Measurements from ENCODE around the gene PLPP1. TPM values are rescaled to one million over a fixed set of nuclear protein-coding genes. Genes with fewer than 3 reads are reported as not detected.

The PLPP1 gene
- total and polyA plus RNA-seq, 2 experiments from 2014 or later: 39.1 to 97.1 TPM

DNA sequence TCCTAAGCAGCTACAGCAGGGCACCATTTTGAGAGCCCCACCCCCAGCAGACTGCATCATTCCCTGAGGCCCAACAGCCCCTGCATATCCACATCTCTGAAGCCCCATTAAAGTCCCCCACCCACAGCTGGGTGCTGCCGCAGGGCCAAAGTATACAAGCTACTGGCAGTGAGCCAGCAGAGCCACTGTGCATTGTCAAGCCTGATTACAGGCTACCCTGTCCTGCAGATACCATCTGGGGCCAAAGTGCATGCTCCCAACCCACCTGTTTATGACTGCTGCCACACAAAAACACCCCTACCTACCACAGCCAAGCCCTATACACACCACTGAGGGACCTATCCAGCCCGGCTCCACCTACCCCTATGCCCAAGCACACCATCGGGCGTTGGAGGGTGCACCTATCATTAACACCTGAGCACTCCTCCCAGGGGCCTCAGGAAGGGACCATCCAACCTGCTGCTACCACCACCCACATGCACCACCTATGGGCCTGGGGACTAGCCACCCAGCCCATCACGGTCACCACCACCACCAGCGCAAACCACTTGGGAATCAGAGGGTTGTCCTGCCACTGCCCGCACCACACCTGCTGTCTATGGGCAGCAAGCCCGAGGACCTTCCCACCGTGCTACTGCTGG, 105.0 kb downstream of the PLPP1 start:
- Histone ChIP-seq H3K4me2 (no peak overlapping the region), H3K4me1 (ENCODE audit: insufficient read depth) (no peaks in the 10 kb centered on the region), H4K20me1 (replicated peaks; ENCODE audit: insufficient read depth) (no peaks in the 10 kb centered on the region; the same call in 1 of the 2 replicates), H3F3A (replicated peaks; ENCODE audit: low read depth) (no peaks in the 10 kb centered on the region; the same call in 1 of the 2 replicates), H2AFZ (no peak overlapping the region), H3K27me3 (ENCODE audit: insufficient read depth) (no peaks in the 10 kb centered on the region), H3K4me3 (no peak overlapping the region), H3K9me2 (ENCODE audit: insufficient read depth) (no peaks in the 10 kb centered on the region), H3K79me2 (replicated peaks; ENCODE audit: insufficient read depth) (peaks cover 31% of the 10 kb centered on the region), H3K36me3 (ENCODE audit: insufficient read depth) (peaks cover 6% of the 10 kb centered on the region; the same call in 1 of the 2 replicates), H3K27ac (ENCODE audit: low read depth) (no peak overlapping the region)
- H3K4me1 Mint-ChIP-seq: peaks cover 4% of the 10 kb centered on the region; the same call in 1 of the 3 replicates
- TF ChIP-seq POLR2AphosphoS5 (IDR thresholded peaks at IDR 0.05; ENCODE audit: low read depth) (0 out of 2 replicates have a peak, but pooled peaks have one; percentile 7), EZH2 (IDR thresholded peaks at IDR 0.05; ENCODE audit: low read depth, unreplicated experiment) (no peak)
- peaks cover 31% of the 10 kb centered on the region for H3K27me3 Mint-ChIP-seq (ENCODE audit: insufficient read depth, low read depth, poor library complexity)
- no peak overlapping the region for H3K27ac Mint-ChIP-seq
- DNase-seq (ENCODE audit: low spot score) (no peak), ATAC-seq (peak; percentile 21)
- H3K4me3 Mint-ChIP-seq: no peak overlapping the region
- H3K9me3 Mint-ChIP-seq: peaks cover 65% of the 10 kb centered on the region
- H3K36me3 Mint-ChIP-seq (ENCODE audit: low read depth): peaks cover 100% of the 10 kb centered on the region

GRCh38 chr5:55429221-55429612, 105.5 kb downstream of the PLPP1 start:
- H3K27ac ChIP-seq (ENCODE audit: low read depth): no peak overlapping the region
- H3K4me2 ChIP-seq: no peak overlapping the region
- no peak for DNase-seq (ENCODE audit: low spot score)
- Mint-ChIP-seq H3K36me3 (ENCODE audit: low read depth) (peaks cover 98% of the 10 kb centered on the region), H3K27ac (no peak overlapping the region), H3K27me3 (ENCODE audit: insufficient read depth, low read depth, poor library complexity) (peaks cover 32% of the 10 kb centered on the region), H3K4me1 (peaks cover 4% of the 10 kb centered on the region; the same call in 1 of the 3 replicates), H3K9me3 (peaks cover 60% of the 10 kb centered on the region), H3K4me3 (no peak overlapping the region)
- H3K4me1 ChIP-seq (ENCODE audit: insufficient read depth): no peaks in the 10 kb centered on the region
- no peak overlapping the region for H2AFZ ChIP-seq
- H4K20me1 ChIP-seq (replicated peaks; ENCODE audit: insufficient read depth): no peaks in the 10 kb centered on the region; the same call in 1 of the 2 replicates
- H3F3A ChIP-seq (replicated peaks; ENCODE audit: low read depth): peaks cover 3% of the 10 kb centered on the region; the same call in 1 of the 2 replicates
- no peaks in the 10 kb centered on the region for H3K27me3 ChIP-seq (ENCODE audit: insufficient read depth)
- ATAC-seq: peak; percentile 30; the same call in 2 of the 3 replicates
- H3K4me3 ChIP-seq: no peak overlapping the region
- H3K36me3 ChIP-seq (ENCODE audit: insufficient read depth): peaks cover 11% of the 10 kb centered on the region; the same call in 1 of the 2 replicates
- no peaks in the 10 kb centered on the region for H3K9me2 ChIP-seq (ENCODE audit: insufficient read depth)
- H3K79me2 ChIP-seq (replicated peaks; ENCODE audit: insufficient read depth): peaks cover 29% of the 10 kb centered on the region
- TF ChIP-seq JUNB (IDR thresholded peaks at IDR 0.05; ENCODE audit: unreplicated experiment) (no peak), POLR2AphosphoS5 (IDR thresholded peaks at IDR 0.05; ENCODE audit: low read depth) (no peak), STAT1 (IDR thresholded peaks at IDR 0.05; ENCODE audit: unreplicated experiment) (no peak), ZNF114 (CRISPR knock-in tag; IDR thresholded peaks at IDR 0.05) (no peak), ZNF331 (CRISPR knock-in tag; IDR thresholded peaks at IDR 0.05; ENCODE audit: low read depth) (no peak), EZH2 (IDR thresholded peaks at IDR 0.05; ENCODE audit: low read depth, unreplicated experiment) (no peak), EZH2phosphoT487 (IDR thresholded peaks at IDR 0.05; ENCODE audit: unreplicated experiment) (no peak), CREB1 (CRISPR knock-in tag; IDR thresholded peaks at IDR 0.05; ENCODE audit: low read depth) (no peak)
- TF ChIP-seq, protein P1, sequence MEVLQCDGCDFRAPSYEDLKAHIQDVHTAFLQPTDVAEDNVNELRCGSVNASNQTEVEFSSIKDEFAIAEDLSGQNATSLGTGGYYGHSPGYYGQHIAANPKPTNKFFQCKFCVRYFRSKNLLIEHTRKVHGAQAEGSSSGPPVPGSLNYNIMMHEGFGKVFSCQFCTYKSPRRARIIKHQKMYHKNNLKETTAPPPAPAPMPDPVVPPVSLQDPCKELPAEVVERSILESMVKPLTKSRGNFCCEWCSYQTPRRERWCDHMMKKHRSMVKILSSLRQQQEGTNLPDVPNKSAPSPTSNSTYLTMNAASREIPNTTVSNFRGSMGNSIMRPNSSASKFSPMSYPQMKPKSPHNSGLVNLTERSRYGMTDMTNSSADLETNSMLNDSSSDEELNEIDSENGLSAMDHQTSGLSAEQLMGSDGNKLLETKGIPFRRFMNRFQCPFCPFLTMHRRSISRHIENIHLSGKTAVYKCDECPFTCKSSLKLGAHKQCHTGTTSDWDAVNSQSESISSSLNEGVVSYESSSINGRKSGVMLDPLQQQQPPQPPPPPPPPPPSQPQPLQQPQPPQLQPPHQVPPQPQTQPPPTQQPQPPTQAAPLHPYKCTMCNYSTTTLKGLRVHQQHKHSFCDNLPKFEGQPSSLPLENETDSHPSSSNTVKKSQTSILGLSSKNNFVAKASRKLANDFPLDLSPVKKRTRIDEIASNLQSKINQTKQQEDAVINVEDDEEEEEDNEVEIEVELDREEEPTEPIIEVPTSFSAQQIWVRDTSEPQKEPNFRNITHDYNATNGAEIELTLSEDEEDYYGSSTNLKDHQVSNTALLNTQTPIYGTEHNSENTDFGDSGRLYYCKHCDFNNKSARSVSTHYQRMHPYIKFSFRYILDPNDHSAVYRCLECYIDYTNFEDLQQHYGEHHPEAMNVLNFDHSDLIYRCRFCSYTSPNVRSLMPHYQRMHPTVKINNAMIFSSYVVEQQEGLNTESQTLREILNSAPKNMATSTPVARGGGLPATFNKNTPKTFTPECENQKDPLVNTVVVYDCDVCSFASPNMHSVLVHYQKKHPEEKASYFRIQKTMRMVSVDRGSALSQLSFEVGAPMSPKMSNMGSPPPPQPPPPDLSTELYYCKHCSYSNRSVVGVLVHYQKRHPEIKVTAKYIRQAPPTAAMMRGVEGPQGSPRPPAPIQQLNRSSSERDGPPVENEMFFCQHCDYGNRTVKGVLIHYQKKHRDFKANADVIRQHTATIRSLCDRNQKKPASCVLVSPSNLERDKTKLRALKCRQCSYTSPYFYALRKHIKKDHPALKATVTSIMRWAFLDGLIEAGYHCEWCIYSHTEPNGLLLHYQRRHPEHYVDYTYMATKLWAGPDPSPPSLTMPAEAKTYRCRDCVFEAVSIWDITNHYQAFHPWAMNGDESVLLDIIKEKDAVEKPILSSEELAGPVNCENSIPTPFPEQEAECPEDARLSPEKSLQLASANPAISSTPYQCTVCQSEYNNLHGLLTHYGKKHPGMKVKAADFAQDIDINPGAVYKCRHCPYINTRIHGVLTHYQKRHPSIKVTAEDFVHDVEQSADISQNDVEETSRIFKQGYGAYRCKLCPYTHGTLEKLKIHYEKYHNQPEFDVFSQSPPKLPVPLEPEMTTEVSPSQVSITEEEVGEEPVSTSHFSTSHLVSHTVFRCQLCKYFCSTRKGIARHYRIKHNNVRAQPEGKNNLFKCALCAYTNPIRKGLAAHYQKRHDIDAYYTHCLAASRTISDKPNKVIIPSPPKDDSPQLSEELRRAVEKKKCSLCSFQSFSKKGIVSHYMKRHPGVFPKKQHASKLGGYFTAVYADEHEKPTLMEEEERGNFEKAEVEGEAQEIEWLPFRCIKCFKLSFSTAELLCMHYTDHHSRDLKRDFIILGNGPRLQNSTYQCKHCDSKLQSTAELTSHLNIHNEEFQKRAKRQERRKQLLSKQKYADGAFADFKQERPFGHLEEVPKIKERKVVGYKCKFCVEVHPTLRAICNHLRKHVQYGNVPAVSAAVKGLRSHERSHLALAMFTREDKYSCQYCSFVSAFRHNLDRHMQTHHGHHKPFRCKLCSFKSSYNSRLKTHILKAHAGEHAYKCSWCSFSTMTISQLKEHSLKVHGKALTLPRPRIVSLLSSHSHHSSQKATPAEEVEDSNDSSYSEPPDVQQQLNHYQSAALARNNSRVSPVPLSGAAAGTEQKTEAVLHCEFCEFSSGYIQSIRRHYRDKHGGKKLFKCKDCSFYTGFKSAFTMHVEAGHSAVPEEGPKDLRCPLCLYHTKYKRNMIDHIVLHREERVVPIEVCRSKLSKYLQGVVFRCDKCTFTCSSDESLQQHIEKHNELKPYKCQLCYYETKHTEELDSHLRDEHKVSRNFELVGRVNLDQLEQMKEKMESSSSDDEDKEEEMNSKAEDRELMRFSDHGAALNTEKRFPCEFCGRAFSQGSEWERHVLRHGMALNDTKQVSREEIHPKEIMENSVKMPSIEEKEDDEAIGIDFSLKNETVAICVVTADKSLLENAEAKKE (CRISPR knock-in tag; IDR thresholded peaks at IDR 0.05): no peak
- TF ChIP-seq, protein P2, sequence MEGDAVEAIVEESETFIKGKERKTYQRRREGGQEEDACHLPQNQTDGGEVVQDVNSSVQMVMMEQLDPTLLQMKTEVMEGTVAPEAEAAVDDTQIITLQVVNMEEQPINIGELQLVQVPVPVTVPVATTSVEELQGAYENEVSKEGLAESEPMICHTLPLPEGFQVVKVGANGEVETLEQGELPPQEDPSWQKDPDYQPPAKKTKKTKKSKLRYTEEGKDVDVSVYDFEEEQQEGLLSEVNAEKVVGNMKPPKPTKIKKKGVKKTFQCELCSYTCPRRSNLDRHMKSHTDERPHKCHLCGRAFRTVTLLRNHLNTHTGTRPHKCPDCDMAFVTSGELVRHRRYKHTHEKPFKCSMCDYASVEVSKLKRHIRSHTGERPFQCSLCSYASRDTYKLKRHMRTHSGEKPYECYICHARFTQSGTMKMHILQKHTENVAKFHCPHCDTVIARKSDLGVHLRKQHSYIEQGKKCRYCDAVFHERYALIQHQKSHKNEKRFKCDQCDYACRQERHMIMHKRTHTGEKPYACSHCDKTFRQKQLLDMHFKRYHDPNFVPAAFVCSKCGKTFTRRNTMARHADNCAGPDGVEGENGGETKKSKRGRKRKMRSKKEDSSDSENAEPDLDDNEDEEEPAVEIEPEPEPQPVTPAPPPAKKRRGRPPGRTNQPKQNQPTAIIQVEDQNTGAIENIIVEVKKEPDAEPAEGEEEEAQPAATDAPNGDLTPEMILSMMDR (conservative IDR thresholded peaks at IDR 0.05; ENCODE audit: low read depth in 2 of 2): no peak
